Measurements from ENCODE around the gene IL37. TPM values are rescaled to one million over a fixed set of nuclear protein-coding genes. Genes with fewer than 3 reads are reported as not detected.

IL37 gene
- total RNA-seq, 2 donors from 2014 or later: 1.4 TPM; not detected in 1

DNA sequence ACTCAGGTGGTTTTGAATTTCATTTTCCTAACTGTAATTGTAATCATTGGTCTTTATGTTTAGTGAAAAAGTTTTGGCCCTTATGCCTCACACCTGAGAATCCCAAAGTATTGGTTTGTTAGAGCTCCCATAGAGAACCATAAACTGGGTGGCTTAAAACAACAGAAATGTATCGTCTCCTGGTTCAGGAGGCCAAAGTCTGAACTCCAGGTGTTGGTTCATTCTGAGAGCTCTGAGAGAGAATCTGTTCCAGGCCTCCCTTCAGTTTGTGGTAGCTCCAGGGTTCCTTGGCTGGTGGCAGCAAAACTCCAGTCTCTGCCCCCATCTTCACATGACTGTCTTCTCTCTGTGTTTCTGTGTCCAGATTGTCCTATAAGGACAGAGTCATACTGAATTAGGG lies 11.0 kb downstream of the IL37 start:
- Histone ChIP-seq H3K4me3 (no peak overlapping the region), H3K9me3 (no peaks in the 10 kb centered on the region), H3K36me3 (no peaks in the 10 kb centered on the region), H3K4me1 (replicated peaks) (no peaks in the 10 kb centered on the region), H3K27me3 (replicated peaks; ENCODE audit: insufficient read depth) (no peaks in the 10 kb centered on the region), H3K27ac (no peak overlapping the region)
- 85% methylated on average over 1 of the region's 1 CpG for WGBS
- no peak for TF ChIP-seq POLR2AphosphoS5 (IDR thresholded peaks at IDR 0.05)
- no peak for TF ChIP-seq POLR2A (IDR thresholded peaks at IDR 0.05)
- TF ChIP-seq, protein P1, sequence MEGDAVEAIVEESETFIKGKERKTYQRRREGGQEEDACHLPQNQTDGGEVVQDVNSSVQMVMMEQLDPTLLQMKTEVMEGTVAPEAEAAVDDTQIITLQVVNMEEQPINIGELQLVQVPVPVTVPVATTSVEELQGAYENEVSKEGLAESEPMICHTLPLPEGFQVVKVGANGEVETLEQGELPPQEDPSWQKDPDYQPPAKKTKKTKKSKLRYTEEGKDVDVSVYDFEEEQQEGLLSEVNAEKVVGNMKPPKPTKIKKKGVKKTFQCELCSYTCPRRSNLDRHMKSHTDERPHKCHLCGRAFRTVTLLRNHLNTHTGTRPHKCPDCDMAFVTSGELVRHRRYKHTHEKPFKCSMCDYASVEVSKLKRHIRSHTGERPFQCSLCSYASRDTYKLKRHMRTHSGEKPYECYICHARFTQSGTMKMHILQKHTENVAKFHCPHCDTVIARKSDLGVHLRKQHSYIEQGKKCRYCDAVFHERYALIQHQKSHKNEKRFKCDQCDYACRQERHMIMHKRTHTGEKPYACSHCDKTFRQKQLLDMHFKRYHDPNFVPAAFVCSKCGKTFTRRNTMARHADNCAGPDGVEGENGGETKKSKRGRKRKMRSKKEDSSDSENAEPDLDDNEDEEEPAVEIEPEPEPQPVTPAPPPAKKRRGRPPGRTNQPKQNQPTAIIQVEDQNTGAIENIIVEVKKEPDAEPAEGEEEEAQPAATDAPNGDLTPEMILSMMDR (IDR thresholded peaks at IDR 0.05): no peak
- intact Hi-C loops (cut with DNase I): no loop called here
- DNase-seq (ENCODE audit: low spot score): no peak

DNA sequence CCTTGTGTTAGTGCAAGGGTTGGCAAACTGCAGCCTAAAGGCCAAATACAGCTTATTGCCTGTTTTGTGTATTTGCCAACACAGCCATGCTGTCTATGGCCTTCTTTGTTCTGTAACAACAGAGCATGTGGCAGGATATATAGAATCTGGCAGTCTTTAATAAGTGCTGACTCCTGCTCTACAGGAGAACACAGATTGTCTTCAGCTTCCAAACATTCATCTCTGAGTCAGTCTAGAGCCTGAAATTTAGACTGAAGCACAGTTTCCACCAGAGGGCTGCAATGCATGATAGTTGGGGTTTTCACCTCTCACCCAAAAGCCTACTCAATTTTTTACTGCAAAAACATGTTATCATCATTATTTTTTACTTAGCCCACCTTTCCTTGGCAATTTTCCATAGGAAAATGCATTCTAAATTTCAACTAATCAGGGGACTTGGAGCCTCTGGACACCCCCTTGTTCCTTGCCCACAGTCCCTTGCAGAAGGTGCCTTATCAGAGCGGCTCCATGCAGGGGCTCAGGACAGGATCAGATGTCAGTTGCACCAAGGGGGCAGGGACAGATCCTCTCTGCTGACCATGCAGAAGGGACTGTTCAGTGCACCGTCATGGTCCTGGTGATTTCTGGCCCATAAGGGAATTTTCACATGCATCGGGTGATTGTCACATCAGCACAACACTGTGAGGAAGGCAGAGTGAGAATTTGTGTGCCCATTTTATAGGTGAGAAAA lies 12.4 kb downstream of the IL37 start:
- Histone ChIP-seq H3K36me3 (no peaks in the 10 kb centered on the region), H3K9me3 (no peaks in the 10 kb centered on the region), H3K27me3 (replicated peaks; ENCODE audit: insufficient read depth) (no peaks in the 10 kb centered on the region), H3K4me3 (no peak overlapping the region), H3K27ac (no peak overlapping the region), H3K4me1 (replicated peaks) (no peaks in the 10 kb centered on the region)
- intact Hi-C loops (cut with DNase I): no loop called here
- DNase-seq (ENCODE audit: low spot score): no peak
- WGBS: 70% methylated on average over 3 of the region's 3 CpGs
- TF ChIP-seq POLR2AphosphoS5 (IDR thresholded peaks at IDR 0.05): no peak
- TF ChIP-seq, protein P1 (IDR thresholded peaks at IDR 0.05): no peak
- TF ChIP-seq POLR2A (IDR thresholded peaks at IDR 0.05): no peak

DNA sequence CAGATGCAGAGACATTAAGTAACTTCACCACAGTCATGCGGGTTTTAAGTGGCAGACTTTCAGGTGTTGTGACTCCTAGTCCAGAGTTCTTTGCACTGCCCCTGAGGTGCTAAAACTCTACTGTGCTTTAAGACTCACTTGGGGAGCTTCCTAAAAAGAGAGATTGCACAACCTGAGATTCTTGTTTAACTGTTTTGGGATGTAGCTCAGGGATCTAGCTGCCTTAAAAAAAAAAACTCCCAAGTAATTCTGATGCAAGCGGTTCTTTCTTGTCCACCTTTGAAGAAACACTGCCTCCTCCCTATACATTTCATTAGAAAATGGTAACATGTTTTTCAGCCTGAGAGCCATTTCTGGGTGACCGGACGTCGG lies 13.0 kb downstream of the IL37 start:
- no peaks in the 10 kb centered on the region for H3K9me3 ChIP-seq
- no peaks in the 10 kb centered on the region for H3K27me3 ChIP-seq (replicated peaks; ENCODE audit: insufficient read depth)
- no peak overlapping the region for H3K4me3 ChIP-seq
- H3K4me1 ChIP-seq (replicated peaks): no peaks in the 10 kb centered on the region
- no peak for DNase-seq (ENCODE audit: low spot score)
- no peak overlapping the region for H3K27ac ChIP-seq
- 84% methylated on average over 5 of the region's 5 CpGs for WGBS
- TF ChIP-seq POLR2AphosphoS5 (IDR thresholded peaks at IDR 0.05): no peak
- TF ChIP-seq, protein P1 (IDR thresholded peaks at IDR 0.05): no peak
- TF ChIP-seq POLR2A (IDR thresholded peaks at IDR 0.05): no peak
- intact Hi-C loops (cut with DNase I): no loop called here
- no peaks in the 10 kb centered on the region for H3K36me3 ChIP-seq

DNA sequence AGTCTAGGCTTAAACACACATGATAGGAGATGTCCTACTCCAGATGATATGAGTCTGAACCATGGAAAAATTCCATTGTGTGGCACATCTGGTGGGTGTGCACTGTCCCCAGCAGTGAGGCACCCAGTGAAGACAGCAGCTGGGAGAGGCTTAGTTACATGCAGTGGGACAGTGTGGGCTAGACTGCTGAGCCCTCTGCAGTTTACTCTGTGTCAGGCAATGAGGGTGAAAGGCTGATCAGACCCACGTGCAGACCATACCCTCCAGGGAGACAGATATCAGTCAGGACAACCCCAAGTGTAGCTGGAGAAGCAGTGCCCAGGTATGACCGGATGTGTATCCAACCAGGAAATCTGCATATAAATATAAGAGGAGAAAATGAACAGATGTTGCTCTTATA lies 13.4 kb downstream of the IL37 start:
- intact Hi-C loops (cut with DNase I): no loop called here
- DNase-seq (ENCODE audit: low spot score): no peak
- Histone ChIP-seq H3K4me3 (no peak overlapping the region), H3K4me1 (replicated peaks) (no peaks in the 10 kb centered on the region), H3K36me3 (no peaks in the 10 kb centered on the region), H3K9me3 (no peaks in the 10 kb centered on the region), H3K27me3 (replicated peaks; ENCODE audit: insufficient read depth) (no peaks in the 10 kb centered on the region), H3K27ac (no peak overlapping the region)
- 49% methylated on average over 2 of the region's 2 CpGs for WGBS
- no peak for TF ChIP-seq POLR2A (IDR thresholded peaks at IDR 0.05)
- TF ChIP-seq, protein P1 (IDR thresholded peaks at IDR 0.05): no peak
- no peak for TF ChIP-seq POLR2AphosphoS5 (IDR thresholded peaks at IDR 0.05)

DNA sequence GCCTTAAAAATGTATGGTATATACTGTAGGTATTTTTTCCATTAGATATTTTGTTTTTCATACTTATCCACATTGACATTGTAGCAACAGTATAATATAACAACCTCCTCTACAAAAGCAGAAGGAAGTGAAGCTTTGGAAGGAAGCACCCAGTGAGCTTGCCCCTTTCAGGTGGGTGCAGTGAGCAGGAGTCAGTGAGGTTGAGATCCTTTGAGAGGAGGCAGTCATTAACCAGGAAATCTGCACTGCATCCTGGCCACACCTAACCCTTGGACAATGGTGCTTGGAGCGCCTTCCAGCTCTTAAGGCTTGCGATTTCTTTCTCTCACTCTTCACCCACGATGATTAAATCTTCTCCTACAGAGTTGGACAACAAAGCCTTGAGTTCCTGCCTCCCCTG lies 13.9 kb downstream of the IL37 start:
- no peaks in the 10 kb centered on the region for H3K27me3 ChIP-seq (replicated peaks; ENCODE audit: insufficient read depth)
- DNase-seq (ENCODE audit: low spot score): no peak
- H3K4me1 ChIP-seq (replicated peaks): no peaks in the 10 kb centered on the region
- intact Hi-C loops (cut with DNase I): no loop called here
- no peaks in the 10 kb centered on the region for H3K36me3 ChIP-seq
- TF ChIP-seq POLR2A (IDR thresholded peaks at IDR 0.05) (no peak), POLR2AphosphoS5 (IDR thresholded peaks at IDR 0.05) (no peak)
- TF ChIP-seq, protein P1 (IDR thresholded peaks at IDR 0.05): no peak
- no peak overlapping the region for H3K4me3 ChIP-seq
- 64% methylated on average over 3 of the region's 3 CpGs for WGBS
- H3K9me3 ChIP-seq: no peaks in the 10 kb centered on the region
- no peak overlapping the region for H3K27ac ChIP-seq

Data from prostate gland (tissue), 2 donors.